Heart left ventricle (tissue), 13 donors: ENCODE results near the gene ZMAT5.

ENCODE experiments used
- CTCF ChIP-seq, 12 donors: fragments of 200-600 bp; sonication (generic) in 4 of 12; IDR thresholded peaks; one replicate each; pipeline versions ENCODE4 v1.5.0 to v1.8.0; 2018 to 2022; ENCODE audit warnings: antibody characterized with exemption in 12 of 12, mild to moderate bottlenecking in 5 of 12
- POLR2A ChIP-seq, 2 donors: fragments of 450-650 bp; IDR thresholded peaks; one replicate each; pipeline ENCODE4 v1.6.1; 2017; ENCODE audit warnings: antibody characterized with exemption in 2 of 2, mild to moderate bottlenecking in 2 of 2, moderate library complexity in 2 of 2
- donor health status: ischemic (EF 13 %, LVEDD 7.1; RV severe dilation, severe dysfunction).
- donor health status: DM: no; HTN: yes; CAD: no.
- donor health status: DM: no; HTN: no; CAD: no.
- donor health status: ischemic (EF 25% LVEDD 6.9; RV normal size, moderate dysfunction).
- donor health status: ischemic (EF 25% LVEDD 5.7; RV mildly dilated, moderate dysfunction).
- donor health status: ischemic (EF 35%, LVEDD 5.7; RV mildly dilated, moderate dysfunction).
- donor health status: nonischemic (EF 11% LVEDD 7.7; RV severe dilation, severe dysfunction).
- donor health status: DM: yes; HTN: yes; CAD: no.
- donor health status: PGD.
- donor health status: ischemic (EF 29% LVEDD 5.4; RV normal size, mild dysfunction).
- donor health status: nonischemic (EF 23%, LVEDD 6.1; RV moderate dilation, normal function).

GRCh38 chr22:29707010-29707409 is 59.8 kb downstream of the ZMAT5 start:
- TF ChIP-seq CTCF (IDR thresholded peaks at IDR 0.05) (no peak), POLR2A (IDR thresholded peaks at IDR 0.05) (no peak)
